IMR-90 (cell line): Measurements from ENCODE around the gene XRCC5. TPM values are rescaled to one million over a fixed set of nuclear protein-coding genes. Genes with fewer than 3 reads are reported as not detected.

Experiments
- ATAC-seq: fragments of 200-7000 bp; cut with Tn5 transposase; 2 replicates; pipeline ENCODE4 v1.9.1; 2020; ENCODE audit warnings: low read depth, mild to moderate bottlenecking, moderate library complexity
- BruUV-seq: library from RNA; stranded (reverse); fragments of 400-500 nt; replicated peaks from 2 replicates; lab custom pipeline; 2021; lab: Mats Ljungman, UMichigan
- CTCF ChIA-PET: fragments of 300-600 bp; formaldehyde crosslinking; extraction: SDS; loops from one replicate; lab custom pipeline; 2021; ENCODE audit warnings: antibody characterized with exemption; lab: Yijun Ruan, JAX
- POLR2A ChIA-PET: fragments of 300-600 bp; sonication (Branson Sonifier 250); formaldehyde crosslinking; loops from one replicate; lab custom pipeline; 2022; ENCODE audit warnings: antibody characterized with exemption; ENCODE audit not compliant: unreplicated experiment; lab: Charles Lee
- DNase-seq: peaks from one replicate; pipeline ENCODE4 v3.0.0; 2013
- H2AFZ ChIP-seq: replicated peaks from 2 replicates; pipeline ENCODE3; 2013; ENCODE audit warnings: low read length, mild to moderate bottlenecking; ENCODE audit not compliant: poor library complexity
- H2AK5ac ChIP-seq: 2 replicates; pipeline ENCODE4 v1.6.1; 2013; ENCODE audit warnings: low read depth, low read length, inconsistent platforms
- H2AK9ac ChIP-seq: replicated peaks from 2 replicates; pipeline ENCODE3; 2013; ENCODE audit warnings: mild to moderate bottlenecking, low read depth, low read length, moderate library complexity; ENCODE audit not compliant: poor library complexity
- H2BK120ac ChIP-seq: 2 replicates; pipeline ENCODE4 v1.6.1; 2013; ENCODE audit warnings: low read depth, low read length, inconsistent platforms
- H2BK15ac ChIP-seq: 3 replicates; pipeline ENCODE4 v1.6.1; 2013; ENCODE audit warnings: low read depth, low read length, inconsistent platforms
- H2BK20ac ChIP-seq: 2 replicates; pipeline ENCODE4 v1.6.1; 2013; ENCODE audit warnings: low read depth, mild to moderate bottlenecking, inconsistent platforms, low read length, moderate library complexity
- H2BK5ac ChIP-seq: 2 replicates; pipeline ENCODE4 v1.6.1; 2013; ENCODE audit warnings: mild to moderate bottlenecking, low read depth, low read length, inconsistent platforms; ENCODE audit not compliant: poor library complexity, severe bottlenecking
- H3K14ac ChIP-seq: replicated peaks from 2 replicates; pipeline ENCODE4 v1.6.1; 2013; ENCODE audit warnings: low read depth, low read length, inconsistent platforms
- H3K18ac ChIP-seq: 2 replicates; pipeline ENCODE4 v1.6.1; 2013; ENCODE audit warnings: low read depth, low read length, control low read depth
- H3K23ac ChIP-seq: 2 replicates; pipeline ENCODE4 v1.6.1; 2013; ENCODE audit warnings: low read depth, low read length, inconsistent platforms
- H3K27ac ChIP-seq: 2 replicates; pipeline ENCODE4 v1.5.1; 2013; ENCODE audit warnings: mild to moderate bottlenecking, control low read depth, low read length; ENCODE audit not compliant: insufficient read depth
- H3K27me3 ChIP-seq: 2 replicates; pipeline ENCODE4 v1.6.1; 2013; ENCODE audit warnings: low read length; ENCODE audit not compliant: control insufficient read depth, insufficient read depth
- H3K36me3 ChIP-seq: 2 replicates; pipeline ENCODE4 v1.6.1; 2013; ENCODE audit warnings: low read length, mixed read lengths; ENCODE audit not compliant: control insufficient read depth, insufficient read depth
- H3K4ac ChIP-seq: 2 replicates; pipeline ENCODE4 v1.6.1; 2013; ENCODE audit warnings: low read depth, low read length, inconsistent platforms
- H3K4me1 ChIP-seq: 2 replicates; pipeline ENCODE4 v1.6.1; 2013; ENCODE audit warnings: low read length, mixed read lengths; ENCODE audit not compliant: control insufficient read depth, insufficient read depth
- H3K4me2 ChIP-seq: 2 replicates; pipeline ENCODE4 v1.6.1; 2013; ENCODE audit warnings: low read depth, mild to moderate bottlenecking, control low read depth, low read length, moderate library complexity
- H3K4me3 ChIP-seq: 2 replicates; pipeline ENCODE4 v1.5.1; 2013; ENCODE audit warnings: low read depth, mild to moderate bottlenecking, control low read depth, low read length, moderate library complexity; ENCODE audit not compliant: insufficient read depth
- H3K56ac ChIP-seq: 2 replicates; pipeline ENCODE4 v1.6.1; 2013; ENCODE audit warnings: low read length, inconsistent platforms; ENCODE audit not compliant: insufficient read depth; ENCODE audit errors: extremely low read depth
- H3K79me1 ChIP-seq, 2 experiments: 2 replicates each; pipeline ENCODE4 v1.6.1; 2013; ENCODE audit warnings: low read length in 2 of 2, inconsistent platforms in 1 of 2, low read depth in 1 of 2
- H3K9ac ChIP-seq: 2 replicates; pipeline ENCODE4 v1.6.1; 2013; ENCODE audit warnings: low read depth, low read length, control low read depth
- H3K9me1 ChIP-seq: 2 replicates; pipeline ENCODE4 v1.6.1; 2013; ENCODE audit warnings: low read length, inconsistent platforms; ENCODE audit not compliant: insufficient read depth
- H3K9me3 ChIP-seq: 2 replicates; pipeline ENCODE4 v1.6.1; 2013; ENCODE audit warnings: low read length; ENCODE audit not compliant: control insufficient read depth, insufficient read depth
- H4K20me1 ChIP-seq: 2 replicates; pipeline ENCODE4 v1.6.1; 2013; ENCODE audit warnings: low read length, inconsistent platforms; ENCODE audit not compliant: insufficient read depth
- H4K5ac ChIP-seq: 2 replicates; pipeline ENCODE4 v1.6.1; 2013; ENCODE audit warnings: mild to moderate bottlenecking, low read depth, low read length, control low read depth
- H4K8ac ChIP-seq, 2 experiments: 2 replicates each; pipeline ENCODE4 v1.6.1; 2013; ENCODE audit warnings: low read depth in 2 of 2, low read length in 2 of 2, control low read depth in 1 of 2, inconsistent platforms in 1 of 2
- H4K91ac ChIP-seq: 2 replicates; pipeline ENCODE4 v1.6.1; 2013; ENCODE audit warnings: low read depth, low read length, inconsistent platforms; ENCODE audit not compliant: insufficient read depth
- FOS ChIP-seq: fragments of 150-350 bp; IDR thresholded peaks from 2 replicates; pipeline ENCODE4 v1.6.1; 2016; ENCODE audit warnings: low read depth, low read length
- MAFK ChIP-seq: IDR thresholded peaks from 2 replicates; pipeline ENCODE4 v1.6.1; 2012; ENCODE audit warnings: low read depth, low read length, improper control_type of control experiment
- RAD21 ChIP-seq: IDR thresholded peaks from 2 replicates; pipeline ENCODE4 v1.6.1; 2012; ENCODE audit warnings: low read length, improper control_type of control experiment
- USF2 ChIP-seq: fragments of 150-350 bp; IDR thresholded peaks from 2 replicates; pipeline ENCODE4 v1.6.1; 2017; ENCODE audit warnings: mild to moderate bottlenecking, antibody characterized with exemption, low read length, low read depth
- WGBS, 2 experiments: methylation state at CpG; one replicate each; pipeline versions ENCODE4 v1.1.5 to v1.1.7; 2013; ENCODE audit warnings: missing lambda C conversion rate in 2 of 2; ENCODE audit not compliant: insufficient read length in 1 of 2; ENCODE audit errors: extremely low coverage in 2 of 2; 5-methylcytosine and 5-hydroxymethylcytosine counted together
- dilution Hi-C: fragments of 300-500 bp; cut with HindIII; formaldehyde crosslinking; loops from one replicate; pipeline ENCODE4 v1.14.3; 2018; ENCODE audit warnings: low sequenced_read_pairs; ENCODE audit not compliant: unreplicated experiment
- in situ Hi-C: fragments of 300-500 bp; cut with MboI; formaldehyde crosslinking; loops from 3 replicates; pipeline ENCODE4 v1.14.3; 2019; ENCODE audit warnings: low sequenced_read_pairs, inconsistent platforms, mixed read lengths
- intact Hi-C: fragments of 100-400 bp; cut with micrococcal nuclease; formaldehyde crosslinking; loops from 2 replicates; pipeline ENCODE4 v1.10.0; 2022
- polyA plus RNA-seq, 3 experiments: library from polyadenylated mRNA; depleted of rRNA; stranded (reverse); fragments of >200 nt; gene quantifications; 2 replicates each; pipeline ENCODE4 v1.2.3, GENCODE V29; 2012; ENCODE audit warnings: low replicate concordance in 1 of 3
- total RNA-seq: library from RNA; depleted of rRNA; stranded (reverse); fragments of >200 nt; gene quantifications from 2 replicates; pipeline ENCODE4 v1.2.3, GENCODE V29; 2012

The XRCC5 gene
- total and polyA plus RNA-seq, 2 of the 4 experiments (the other 2 are of a cell fraction), result 144 to 509 TPM

DNA sequence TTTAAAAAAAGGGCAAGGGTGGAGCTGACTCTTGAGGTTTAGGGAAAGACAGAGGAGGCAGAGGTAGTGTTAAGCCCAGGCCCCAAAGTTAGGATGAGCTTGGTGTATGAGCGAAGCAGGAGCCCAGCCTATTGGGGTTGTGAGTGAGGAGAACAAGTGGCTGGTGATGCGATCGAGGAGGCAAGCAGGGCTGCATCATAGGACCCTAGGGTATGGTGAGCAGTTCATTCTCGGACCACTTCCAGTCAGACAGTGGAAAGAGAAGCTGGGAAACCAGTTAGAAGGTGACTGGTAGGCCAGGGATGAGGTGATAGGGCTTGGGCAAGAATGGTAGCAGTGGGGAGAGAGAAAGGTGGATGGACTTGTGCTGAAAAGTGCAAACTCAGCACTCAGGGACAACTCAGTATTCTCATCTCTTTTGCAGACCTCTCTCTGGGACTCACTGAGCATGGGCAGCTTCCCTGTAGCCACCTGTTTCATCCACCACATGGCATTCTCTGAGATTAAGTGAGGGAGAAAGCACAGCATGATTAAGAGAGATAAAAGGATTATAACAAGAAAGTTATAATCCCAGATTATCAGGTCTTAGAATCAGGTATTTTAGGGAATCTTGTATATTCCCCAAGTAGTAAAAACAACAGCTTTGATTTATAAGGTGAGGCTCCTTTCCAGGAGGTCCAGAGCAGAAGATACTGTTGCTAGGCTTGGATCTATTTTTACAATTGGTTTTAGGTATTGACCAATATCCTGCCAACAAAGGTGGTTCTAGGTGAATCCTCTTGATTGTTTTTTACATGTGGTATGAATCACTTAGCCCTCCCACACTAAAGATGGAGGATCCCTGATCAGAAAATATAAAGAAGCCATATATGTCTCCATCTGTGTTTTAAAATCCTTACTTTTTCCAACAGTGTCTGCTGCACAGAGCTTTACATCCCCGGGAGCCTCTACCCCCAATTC is 38.3 kb downstream of the XRCC5 start:
- Histone ChIP-seq H3K23ac (no peak overlapping the region), H3K4ac (no peak overlapping the region), H2BK5ac (no peak overlapping the region), H3K9me1 (peaks cover 9% of the 10 kb centered on the region; the same call in 1 of the 2 replicates), H4K20me1 (peaks cover 9% of the 10 kb centered on the region; the same call in 1 of the 2 replicates), H2BK15ac (no peak overlapping the region), H2AFZ (no peak overlapping the region), H3K14ac (no peak overlapping the region), H3K79me1 (peaks cover 33 to 67% of the 10 kb centered on the region in 2 experiments), H3K4me1 (peaks cover 4% of the 10 kb centered on the region; the same call in 1 of the 2 replicates), H2AK5ac (no peak overlapping the region), H2BK120ac (no peak overlapping the region), H4K5ac (no peak overlapping the region), H3K4me3 (no peak overlapping the region), H3K56ac (no peak overlapping the region), H2BK20ac (no peak overlapping the region), H2AK9ac (no peak overlapping the region), H3K9ac (no peak overlapping the region), H3K18ac (no peak overlapping the region), H4K91ac (no peak overlapping the region), H3K4me2 (no peak overlapping the region), H3K27ac (no peak overlapping the region), H3K36me3 (peaks cover 46% of the 10 kb centered on the region), H3K9me3 (no peaks in the 10 kb centered on the region), H4K8ac (no peak overlapping the region), H3K27me3 (no peaks in the 10 kb centered on the region)
- dilution Hi-C loops, result no loop called here
- BruUV-seq, result no TSS peak
- ATAC-seq, result no peak
- TF ChIP-seq USF2, result no peak
- no peak for TF ChIP-seq RAD21
- peak; percentile 89 for TF ChIP-seq MAFK
- no peak for TF ChIP-seq FOS
- in situ Hi-C loops, result no loop called here
- 81% methylated on average over 5 of the region's 5 CpGs; no CpG with 5 or more reads in 1 of the 2 experiments for WGBS, 2 experiments
- no peak for DNase-seq
- POLR2A ChIA-PET, result no interaction called here
- CTCF ChIA-PET, result no interaction called here
- intact Hi-C loops, result no loop called here
